K562 (cell line): ENCODE results near the gene GET4. TPM values are rescaled to one million over a fixed set of nuclear protein-coding genes. Genes with fewer than 3 reads are reported as not detected.

ENCODE experiments used
- ATAC-seq: fragments of 200-7000 bp; cut with Tn5 transposase; 3 replicates; pipeline ENCODE4 v1.9.1; 2020; ENCODE audit warnings: moderate library complexity
- BruUV-seq: library from RNA; stranded (reverse); fragments of 400-500 nt; replicated peaks from 2 replicates; lab custom pipeline; 2021; lab: Mats Ljungman, UMichigan
- CTCF ChIA-PET: fragments of 300-600 bp; formaldehyde crosslinking; extraction: SDS; loops from one replicate; lab custom pipeline; 2021; ENCODE audit warnings: low intra/inter-chr PET ratio; lab: Yijun Ruan, JAX
- POLR2A ChIA-PET: fragments of 300-600, 350-650 bp; sonication (Branson Sonifier 250); formaldehyde crosslinking; extraction: SDS; loops from one replicate; lab custom pipeline; 2021; ENCODE audit warnings: antibody characterized with exemption, inconsistent platforms; lab: Yijun Ruan, JAX
- DNase-seq, 4 experiments: peaks; one replicate each; pipeline versions ENCODE4 v3.0.0 to v3.0.0-alpha.2; 2011 to 2018; ENCODE audit warnings: low spot score in 3 of 4, mixed read lengths in 3 of 4; ENCODE audit errors: extremely low read depth in 1 of 4
- FAIRE-seq: peaks from 2 replicates; lab custom pipeline; 2011; peaks lifted over from hg19 to GRCh38; lab: Jason Lieb, UNC
- H2AFZ ChIP-seq: 2 replicates; pipeline ENCODE4 v1.6.0; 2011; ENCODE audit warnings: low read depth, low read length, control low read depth, inconsistent platforms
- H3K27ac ChIP-seq: fragments of 200-600 bp; 3 replicates; pipeline ENCODE4 v1.8.0; 2011; ENCODE audit warnings: low read depth, mild to moderate bottlenecking, control low read depth, inconsistent platforms, low read length, moderate library complexity, mixed read lengths; ENCODE audit errors: extremely low read depth
- H3K27me3 ChIP-seq, 2 experiments: fragments of 300-600 bp in 1 of 2; 2 replicates in 1 of 2; 3 replicates in 1 of 2; pipeline versions ENCODE4 v1.6.0 to v1.8.0; 2011; ENCODE audit warnings: inconsistent platforms in 2 of 2, low read length in 2 of 2, mild to moderate bottlenecking in 1 of 2, mixed read lengths in 1 of 2, moderate library complexity in 1 of 2; ENCODE audit not compliant: control insufficient read depth in 2 of 2, insufficient read depth in 2 of 2
- H3K36me3 ChIP-seq: fragments of 300-600 bp; 3 replicates; pipeline ENCODE4 v1.8.0; 2011; ENCODE audit warnings: mild to moderate bottlenecking, low read length, inconsistent platforms; ENCODE audit not compliant: control insufficient read depth, insufficient read depth
- H3K4me1 ChIP-seq, 2 experiments: fragments of 200-600 bp in 1 of 2; replicated peaks in 1 of 2; 2 replicates in 1 of 2; 3 replicates in 1 of 2; pipeline versions ENCODE4 v1.5.1 to v1.8.0; 2011; ENCODE audit warnings: inconsistent platforms in 2 of 2, low read length in 2 of 2, mild to moderate bottlenecking in 1 of 2, mixed read lengths in 1 of 2, moderate library complexity in 1 of 2; ENCODE audit not compliant: control insufficient read depth in 2 of 2, insufficient read depth in 2 of 2
- H3K4me2 ChIP-seq: 2 replicates; pipeline ENCODE4 v1.6.1; 2011; ENCODE audit warnings: low read length, control low read depth, inconsistent platforms, mixed read lengths; ENCODE audit not compliant: insufficient read depth
- H3K4me3 ChIP-seq: fragments of 200-600 bp; sonication (generic), shearing (Covaris generic); 2 replicates; pipeline ENCODE4 v1.5.1; 2016; ENCODE audit warnings: control low read depth, inconsistent platforms
- H3K79me2 ChIP-seq: fragments of 200-600 bp; 3 replicates; pipeline ENCODE4 v1.8.0; 2011; ENCODE audit warnings: low read length, inconsistent platforms; ENCODE audit not compliant: control insufficient read depth, insufficient read depth
- H3K9ac ChIP-seq, 2 experiments: 2 replicates each; pipeline versions ENCODE4 v1.6.0 to v1.6.1; 2011; ENCODE audit warnings: low read depth in 2 of 2, low read length in 2 of 2, control low read depth in 1 of 2, inconsistent platforms in 1 of 2, mild to moderate bottlenecking in 1 of 2, mixed read lengths in 1 of 2; ENCODE audit not compliant: insufficient read depth in 1 of 2
- H3K9me1 ChIP-seq: one replicate; pipeline ENCODE4 v1.6.0; 2011; ENCODE audit warnings: inconsistent platforms, mild to moderate bottlenecking, low read length, moderate library complexity; ENCODE audit not compliant: control insufficient read depth, insufficient read depth
- H3K9me3 ChIP-seq: replicated peaks from 2 replicates; pipeline ENCODE4 v1.5.1; 2011; ENCODE audit warnings: low read depth, low read length, inconsistent platforms; ENCODE audit not compliant: control insufficient read depth, insufficient read depth
- H4K20me1 ChIP-seq: replicated peaks from 2 replicates; pipeline ENCODE4 v1.6.1; 2011; ENCODE audit warnings: low read length, inconsistent platforms, mixed read lengths; ENCODE audit not compliant: control insufficient read depth, insufficient read depth
- RB1 ChIP-seq: fragments of 450-650 bp; IDR thresholded peaks from 2 replicates; pipeline ENCODE4 v1.6.1; 2017; ENCODE audit warnings: low read depth, mild to moderate bottlenecking
- WGBS: fragments of 100-300 bp; shearing (Covaris generic); methylation state at CpG from one replicate; pipeline ENCODE4 v1.1.6; 2016; ENCODE audit warnings: low coverage, mixed read lengths; ENCODE audit not compliant: insufficient coverage; ENCODE audit errors: missing lambda C conversion rate; 5-methylcytosine and 5-hydroxymethylcytosine counted together
- in situ Hi-C: fragments of 300-500 bp; cut with MboI; formaldehyde crosslinking; loops from 4 replicates; pipeline ENCODE4 v1.15.0; 2018; ENCODE audit warnings: inconsistent platforms, mixed read lengths
- intact Hi-C: fragments of 100-400 bp; cut with micrococcal nuclease; formaldehyde crosslinking; loops from 2 replicates; pipeline ENCODE4 v1.14.2; 2022
- polyA plus RNA-seq, 8 experiments: library from polyadenylated mRNA; depleted of rRNA in 4 of 8; stranded (reverse) in 5 of 8; unstranded in 3 of 8; fragments of >200 nt; fragmentation: Nextera tagmentation in 2 of 8; fragmentation: Illumina TruSeq in 1 of 8; extraction: Ambion mirVana in 2 of 8; extraction: Trizol in 1 of 8; gene quantifications; 2 replicates each; pipeline versions ENCODE4 v1.2.1 to v1.2.3, GENCODE V29; 2011 to 2014; ENCODE audit warnings: inconsistent platforms in 1 of 8, missing spikeins in 1 of 8
- total RNA-seq, 7 experiments: library from RNA; depleted of rRNA in 6 of 7; stranded (reverse); fragments of >200 nt in 6 of 7; fragmentation: Illumina TruSeq in 2 of 7; extraction: Trizol in 2 of 7; gene quantifications; 2 replicates each; pipeline versions ENCODE4 v1.2.1 to v1.2.3, GENCODE V29; 2011 to 2021; ENCODE audit warnings: low replicate concordance in 1 of 7
- TF ChIP-seq, protein P1 (sequence below): sonication (generic); formaldehyde crosslinking; IDR thresholded peaks from 2 replicates; pipeline ENCODE4 v1.8.1; 2023; ENCODE audit warnings: mild to moderate bottlenecking, missing genetic modification reagents

Gene GET4
- total and polyA plus RNA-seq, 9 of the 15 experiments (the other 6 are each of a cell fraction or from before 2014, with no cell fraction given), result 0.99 to 122 (median 40.4) TPM

DNA sequence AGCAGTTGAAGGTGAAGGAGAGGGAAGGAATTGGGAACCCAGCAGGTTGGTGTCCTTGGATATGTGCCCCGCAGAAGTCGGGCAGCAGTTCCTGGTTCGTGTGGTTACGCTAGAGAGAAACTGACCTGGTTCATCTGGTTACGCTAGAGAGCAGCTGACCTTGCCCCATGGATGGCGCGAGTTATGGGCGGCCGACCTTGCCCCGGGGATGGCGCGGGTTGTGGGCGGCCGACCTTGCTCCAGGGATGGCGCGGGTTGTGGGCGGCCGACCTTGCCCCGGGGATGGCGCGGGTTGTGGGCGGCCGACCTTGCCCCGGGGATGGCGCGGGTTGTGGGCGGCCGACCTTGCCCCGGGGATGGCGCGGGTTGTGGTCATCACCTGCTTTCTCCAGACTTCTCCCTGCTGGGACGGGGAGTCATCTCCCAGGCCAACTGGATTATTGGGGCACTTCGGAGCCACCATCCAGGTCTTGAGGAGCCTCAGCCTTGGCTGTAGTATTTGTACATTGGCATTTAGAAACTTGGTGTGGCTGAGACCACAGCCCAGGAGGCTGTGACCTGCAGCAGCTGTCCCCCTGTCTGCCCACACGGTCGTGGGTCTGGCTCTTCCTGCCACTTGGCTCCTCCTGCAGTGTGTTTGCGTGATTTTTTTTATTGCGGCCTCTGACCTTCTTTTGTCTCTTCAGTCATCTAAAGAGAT, 6.1 kb downstream of the GET4 start:
- in situ Hi-C loops, result no loop called here
- intact Hi-C loops, result no loop called here
- no peaks in the 10 kb centered on the region; a peak in 1 of 5 replicates for H3K27me3 ChIP-seq
- no peak for TF ChIP-seq RB1
- TF ChIP-seq, protein P1, sequence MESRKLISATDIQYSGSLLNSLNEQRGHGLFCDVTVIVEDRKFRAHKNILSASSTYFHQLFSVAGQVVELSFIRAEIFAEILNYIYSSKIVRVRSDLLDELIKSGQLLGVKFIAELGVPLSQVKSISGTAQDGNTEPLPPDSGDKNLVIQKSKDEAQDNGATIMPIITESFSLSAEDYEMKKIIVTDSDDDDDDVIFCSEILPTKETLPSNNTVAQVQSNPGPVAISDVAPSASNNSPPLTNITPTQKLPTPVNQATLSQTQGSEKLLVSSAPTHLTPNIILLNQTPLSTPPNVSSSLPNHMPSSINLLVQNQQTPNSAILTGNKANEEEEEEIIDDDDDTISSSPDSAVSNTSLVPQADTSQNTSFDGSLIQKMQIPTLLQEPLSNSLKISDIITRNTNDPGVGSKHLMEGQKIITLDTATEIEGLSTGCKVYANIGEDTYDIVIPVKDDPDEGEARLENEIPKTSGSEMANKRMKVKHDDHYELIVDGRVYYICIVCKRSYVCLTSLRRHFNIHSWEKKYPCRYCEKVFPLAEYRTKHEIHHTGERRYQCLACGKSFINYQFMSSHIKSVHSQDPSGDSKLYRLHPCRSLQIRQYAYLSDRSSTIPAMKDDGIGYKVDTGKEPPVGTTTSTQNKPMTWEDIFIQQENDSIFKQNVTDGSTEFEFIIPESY (CRISPR knock-in tag), result peak; percentile 72
- H3K4me3 ChIP-seq, result no peak overlapping the region
- no peak overlapping the region for H2AFZ ChIP-seq
- 90% methylated on average over 24 of the region's 37 CpGs for WGBS
- H3K79me2 ChIP-seq, result peaks cover 99% of the 10 kb centered on the region
- no peak overlapping the region; the same call in 2 of the 3 replicates for H3K27ac ChIP-seq
- TSS peak; percentile 4 for BruUV-seq
- no peaks in the 10 kb centered on the region for H3K9me3 ChIP-seq
- CTCF ChIA-PET, result no interaction called here
- H3K9me1 ChIP-seq, result peaks cover 3% of the 10 kb centered on the region
- no peak overlapping the region for H3K4me2 ChIP-seq
- H4K20me1 ChIP-seq, result peaks cover 52% of the 10 kb centered on the region
- H3K36me3 ChIP-seq, result peaks cover 70% of the 10 kb centered on the region; the same call in 2 of the 3 replicates
- ATAC-seq (no peak), DNase-seq (no peak), FAIRE-seq (no peak)
- H3K4me1 ChIP-seq, result peaks cover 9 to 61% of the 10 kb centered on the region in 2 experiments; a peak in 4 of 5 replicates
- POLR2A ChIA-PET, result interaction anchor here (0.6 to 1.0 kb wide), 3 partner anchors 9 to 70 kb away, joined by 3 to 4 read pairs (median 3); no protein-coding TSS in a partner anchor
- peak overlapping the region in 1 of 2 experiments; percentile 85; a peak in 2 of 4 replicates for H3K9ac ChIP-seq
